8988T (cell line): ENCODE measurements around the gene ACAD8.

Experiments used
- DNase-seq: peaks from one replicate; pipeline ENCODE4 v3.0.0; 2011

Gene ACAD8

GRCh38 chr11:134293119-134294113 is 40.0 kb downstream of the ACAD8 start:
- no peak for DNase-seq

GRCh38 chr11:134294664-134295063 is 41.3 kb downstream of the ACAD8 start:
- no peak for DNase-seq

- no peak for DNase-seq
Measured at GRCh38 chr11:134312223-134312622, 58.9 kb downstream of the ACAD8 start.

GRCh38 chr11:134312807-134313206 is 59.4 kb downstream of the ACAD8 start:
- no peak for DNase-seq

GRCh38 chr11:134313379-134313778 is 60.0 kb downstream of the ACAD8 start:
- DNase-seq: no peak

- DNase-seq: no peak
Measured at GRCh38 chr11:134313821-134314607, 60.6 kb downstream of the ACAD8 start.
